ENCODE measurements around the gene CARS2. TPM values are rescaled to one million over a fixed set of nuclear protein-coding genes. Genes with fewer than 3 reads are reported as not detected.
"Not testable (repeated sequence)": the region's sequence is repeated elsewhere in the genome, so short reads cannot be mapped to it uniquely, and the experiment has no call there.

CARS2 gene
- total RNA-seq, 1 donor from 2014 or later: 89.6 TPM

DNA sequence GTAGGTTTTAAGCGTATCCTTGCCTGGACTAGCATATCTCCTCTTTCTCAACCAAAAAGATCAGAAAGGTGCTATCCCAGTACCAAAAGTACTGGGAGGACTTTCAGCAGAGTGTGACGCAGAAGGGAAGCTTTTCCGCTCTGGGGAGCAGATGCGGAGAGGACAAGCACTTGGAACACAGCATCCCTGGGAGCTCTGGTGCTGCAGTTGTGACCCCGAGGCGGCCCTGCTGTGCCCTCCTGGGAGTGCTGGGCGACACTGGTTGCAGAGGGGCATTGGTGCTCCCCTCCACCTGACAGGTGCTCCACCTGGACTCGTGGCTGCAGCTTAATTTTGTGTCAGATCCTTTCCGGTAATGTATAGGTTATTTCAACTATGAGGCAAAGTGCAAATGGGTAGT is 87.1 kb downstream of the CARS2 start:
- no peaks in the 10 kb centered on the region for H3K27me3 Mint-ChIP-seq (ENCODE audit: low read depth)
- H3K36me3 Mint-ChIP-seq (ENCODE audit: low read depth): peaks cover 16% of the 10 kb centered on the region
- intact Hi-C loops (cut with micrococcal nuclease): loop anchor here (10.0 kb wide), 1 partner anchor 834 kb away; the partner anchor contains the start of gene IRS2
- H3K27ac Mint-ChIP-seq: no peak overlapping the region
- DNase-seq (ENCODE audit: low spot score): no peak
- H3K9me3 Mint-ChIP-seq: no peaks in the 10 kb centered on the region
- H3K4me3 Mint-ChIP-seq (ENCODE audit: low read depth): no peak overlapping the region
- peaks cover 22% of the 10 kb centered on the region for H3K4me1 Mint-ChIP-seq (ENCODE audit: low read depth)

DNA sequence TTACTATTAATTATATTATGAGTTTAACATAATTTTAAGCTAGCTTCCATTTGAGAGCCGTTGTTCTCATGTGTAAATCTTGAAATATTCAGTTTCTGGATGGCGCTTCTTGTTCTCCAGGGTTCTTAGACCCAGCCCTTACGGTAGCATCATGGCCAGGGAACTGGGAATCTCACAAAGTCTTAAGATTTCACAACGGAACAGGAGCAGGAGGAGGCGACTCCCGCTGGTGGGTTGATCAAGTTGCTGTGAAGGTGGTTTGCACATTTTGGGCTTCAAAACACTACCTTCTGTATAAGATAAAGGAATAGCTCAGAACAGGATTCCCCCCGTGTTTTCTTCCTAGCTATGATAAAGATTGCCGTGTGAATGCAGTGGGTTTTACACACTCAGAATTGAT is 87.7 kb downstream of the CARS2 start:
- no peaks in the 10 kb centered on the region for H3K9me3 Mint-ChIP-seq
- no peak overlapping the region for H3K4me3 Mint-ChIP-seq (ENCODE audit: low read depth)
- H3K4me1 Mint-ChIP-seq (ENCODE audit: low read depth): peaks cover 22% of the 10 kb centered on the region
- H3K27ac Mint-ChIP-seq: no peak overlapping the region
- intact Hi-C loops (cut with micrococcal nuclease): loop anchor here (10.0 kb wide), 1 partner anchor 833 kb away; the partner anchor contains the start of gene IRS2
- DNase-seq (ENCODE audit: low spot score): no peak
- peaks cover 13% of the 10 kb centered on the region for H3K36me3 Mint-ChIP-seq (ENCODE audit: low read depth)
- H3K27me3 Mint-ChIP-seq (ENCODE audit: low read depth): no peaks in the 10 kb centered on the region

DNA sequence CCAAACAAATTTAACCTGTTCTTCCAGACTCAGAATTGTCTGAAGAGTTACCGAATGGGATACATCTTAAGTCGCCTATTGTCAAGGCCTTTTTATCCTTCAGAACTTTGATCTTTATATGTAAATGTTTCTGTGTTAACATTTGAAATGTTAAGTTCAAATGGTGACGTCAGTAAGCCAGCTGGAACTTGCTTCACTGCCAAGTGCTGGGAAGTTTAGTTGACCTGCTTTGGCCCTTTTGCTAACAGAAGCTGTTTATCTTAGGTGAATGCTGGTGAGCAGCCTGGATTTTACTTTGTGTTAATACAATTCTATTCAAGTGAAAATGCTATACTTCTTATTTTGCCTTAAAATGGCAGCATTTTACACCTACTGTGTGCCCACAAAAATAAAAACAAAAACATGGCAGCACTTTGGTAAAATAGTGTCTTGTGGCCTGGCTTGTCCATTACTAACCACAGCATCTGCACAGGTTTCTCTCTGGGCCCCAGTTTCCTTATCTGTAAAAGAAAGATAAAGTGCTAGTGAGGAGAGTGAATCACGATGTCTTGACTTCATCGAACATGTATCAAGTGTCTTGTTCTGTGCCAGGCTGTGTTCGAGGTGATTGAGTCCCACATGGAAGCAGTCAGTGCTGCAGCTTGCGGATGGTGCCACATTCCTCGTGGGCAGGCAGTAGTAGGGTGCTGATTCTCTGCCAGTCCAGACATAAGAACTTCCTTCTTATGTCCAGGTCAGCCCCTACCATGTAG is 88.4 kb downstream of the CARS2 start:
- intact Hi-C loops (cut with micrococcal nuclease): loop anchor here (10.0 kb wide), 1 partner anchor 833 kb away; the partner anchor contains the start of gene IRS2
- H3K9me3 Mint-ChIP-seq: no peaks in the 10 kb centered on the region
- DNase-seq (ENCODE audit: low spot score): no peak
- no peaks in the 10 kb centered on the region for H3K27me3 Mint-ChIP-seq (ENCODE audit: low read depth)
- H3K4me3 Mint-ChIP-seq (ENCODE audit: low read depth): peak overlapping the region; percentile 45
- no peak overlapping the region for H3K27ac Mint-ChIP-seq
- H3K36me3 Mint-ChIP-seq (ENCODE audit: low read depth): peaks cover 7% of the 10 kb centered on the region
- peaks cover 22% of the 10 kb centered on the region for H3K4me1 Mint-ChIP-seq (ENCODE audit: low read depth)

DNA sequence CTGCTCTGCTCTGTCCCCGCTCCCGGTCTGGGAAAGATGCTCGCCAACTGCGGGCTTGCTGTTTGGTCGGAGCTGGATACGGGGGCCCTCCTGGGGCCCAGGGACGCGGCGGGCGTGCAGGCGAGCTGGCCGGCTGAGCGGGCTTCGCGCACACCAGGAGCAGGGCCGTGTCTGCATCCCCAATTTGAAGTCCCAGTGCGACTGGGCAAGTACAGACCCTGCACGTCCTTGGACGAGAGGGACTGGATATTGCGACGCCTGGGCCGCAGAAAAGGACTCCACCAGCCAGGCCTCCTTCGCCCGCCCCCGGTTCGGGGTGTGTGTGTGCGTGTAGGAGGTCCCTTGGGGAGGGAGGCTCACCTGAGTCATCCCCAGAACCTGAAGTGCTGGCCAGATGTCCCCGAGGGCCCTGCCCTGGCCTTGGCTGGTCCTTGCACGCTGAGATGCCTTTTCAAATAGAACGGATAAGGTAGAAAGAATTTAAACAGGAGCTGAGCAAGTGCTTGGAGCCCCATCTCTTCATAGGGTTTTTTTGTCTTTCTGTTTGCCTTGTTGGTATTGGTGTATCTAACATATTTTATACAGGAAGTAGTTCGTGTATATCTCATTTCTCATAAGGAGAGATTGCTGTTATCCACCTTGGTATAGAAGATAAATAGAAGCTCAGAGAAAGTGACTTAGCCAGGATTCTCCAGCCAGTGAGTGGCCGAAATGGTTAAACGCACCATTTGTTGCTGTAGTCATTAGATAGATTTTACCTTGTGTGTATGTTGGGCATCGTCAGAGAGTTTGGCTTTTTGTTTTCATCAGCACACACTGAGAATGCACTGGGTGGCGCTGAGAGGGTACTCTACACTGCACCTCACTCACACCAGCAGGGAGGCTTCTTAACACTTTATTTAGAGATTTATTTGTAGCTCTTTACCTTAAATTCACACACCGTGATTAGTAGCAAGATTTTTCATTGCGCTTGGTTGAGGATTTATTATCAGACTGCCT is 89.5 kb downstream of the CARS2 start:
- peak; percentile 24 for DNase-seq (ENCODE audit: low spot score)
- peaks cover 23% of the 10 kb centered on the region for H3K4me1 Mint-ChIP-seq (ENCODE audit: low read depth)
- H3K36me3 Mint-ChIP-seq (ENCODE audit: low read depth): no peaks in the 10 kb centered on the region
- intact Hi-C loops (cut with micrococcal nuclease): loop anchor here (10.0 kb wide), 1 partner anchor 832 kb away; the partner anchor contains the start of gene IRS2
- H3K27me3 Mint-ChIP-seq (ENCODE audit: low read depth): no peaks in the 10 kb centered on the region
- H3K9me3 Mint-ChIP-seq: no peaks in the 10 kb centered on the region
- peak overlapping the region; percentile 93 for H3K4me3 Mint-ChIP-seq (ENCODE audit: low read depth)
- H3K27ac Mint-ChIP-seq: peak overlapping the region; percentile 50

DNA sequence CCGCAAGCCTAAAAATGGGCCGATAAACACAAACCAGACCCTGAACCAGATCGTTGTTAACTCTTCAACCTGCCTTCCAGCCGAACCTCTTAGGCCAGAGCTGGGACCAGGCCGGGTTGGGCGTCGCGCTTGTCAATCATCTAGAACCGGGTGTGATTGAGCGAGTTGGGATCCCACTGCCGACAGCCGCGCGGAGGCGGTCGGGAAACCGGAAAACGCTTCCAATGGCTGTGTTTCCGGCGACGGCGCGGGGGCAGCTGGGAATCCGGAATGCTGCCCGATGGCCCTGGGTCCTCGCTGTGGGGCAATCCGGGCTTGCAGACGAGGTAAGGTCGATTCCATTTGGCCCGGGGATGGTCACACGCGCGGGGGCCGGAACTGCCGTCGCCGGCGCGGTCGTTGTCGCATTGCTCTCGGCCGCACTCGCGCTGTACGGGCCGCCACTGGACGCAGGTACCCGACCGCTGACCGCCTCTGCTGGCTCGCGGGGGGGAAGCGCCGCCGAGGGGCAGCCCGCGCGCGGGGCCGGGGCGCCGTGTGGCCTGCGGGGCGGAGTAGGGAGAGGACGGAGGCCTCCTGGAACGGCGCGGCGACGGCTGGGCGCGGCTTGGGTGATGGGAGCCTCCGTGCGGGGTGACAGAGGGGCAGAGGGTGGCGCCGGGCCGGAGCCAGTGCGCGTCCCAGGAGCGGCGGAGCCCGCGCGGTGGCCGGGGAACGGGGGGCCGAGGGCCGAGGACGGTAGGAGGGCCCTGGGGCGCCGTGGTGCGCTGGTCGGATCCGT is 90.4 kb downstream of the CARS2 start, which contains the start of gene NAXD:
Gene NAXD (plus strand): TSS at position 224 of the 781 bp plus-strand sequence. CDS start 57 bp downstream, at position 281.
- Mint-ChIP-seq H3K36me3 (ENCODE audit: low read depth) (no peaks in the 10 kb centered on the region), H3K27me3 (ENCODE audit: low read depth) (no peaks in the 10 kb centered on the region), H3K4me3 (ENCODE audit: low read depth) (peak within 1 kb of the TSS; percentile 93)

DNA sequence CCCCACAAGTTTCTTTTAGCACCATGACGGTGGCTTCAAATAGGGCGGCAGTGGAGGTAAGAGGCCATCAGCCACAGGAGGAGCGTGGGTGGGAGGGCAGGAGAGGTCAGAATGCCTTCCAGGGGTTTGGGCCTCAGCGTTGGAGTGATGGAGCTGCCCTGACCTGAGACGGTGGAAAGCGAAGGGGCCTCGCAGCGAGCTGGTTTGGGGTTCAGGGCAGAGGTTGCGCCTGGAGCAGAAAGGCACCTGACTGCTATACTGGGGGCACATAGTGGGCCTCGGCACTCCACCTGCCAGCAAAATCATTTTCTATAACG is 91.0 kb downstream of the CARS2 start:
- no peaks in the 10 kb centered on the region for H3K36me3 Mint-ChIP-seq (ENCODE audit: low read depth)
- peak overlapping the region; percentile 93 for H3K4me3 Mint-ChIP-seq (ENCODE audit: low read depth)
- H3K4me1 Mint-ChIP-seq (ENCODE audit: low read depth): peaks cover 27% of the 10 kb centered on the region
- no peak for DNase-seq (ENCODE audit: low spot score)
- no peaks in the 10 kb centered on the region for H3K9me3 Mint-ChIP-seq
- peak overlapping the region; percentile 95 for H3K27ac Mint-ChIP-seq
- intact Hi-C loops (cut with micrococcal nuclease): loop anchor here (1.0 to 10.0 kb wide), 3 partner anchors 54 to 830 kb away; partner anchors contain the start of genes ING1, IRS2 and RAB20
- H3K27me3 Mint-ChIP-seq (ENCODE audit: low read depth): no peaks in the 10 kb centered on the region

More for the DNA sequence above, 90.4 kb downstream of the CARS2 start, which contains the start of gene NAXD:
- intact Hi-C loops (cut with micrococcal nuclease): loop anchor here (1.0 to 10.0 kb wide), 3 partner anchors 55 to 831 kb away; partner anchors contain the start of genes ING1, IRS2 and RAB20
- Mint-ChIP-seq H3K27ac (peak within 1 kb of the TSS; percentile 95), H3K9me3 (no peaks in the 10 kb centered on the region), H3K4me1 (ENCODE audit: low read depth) (peaks cover 26% of the 10 kb centered on the region)
- DNase-seq (ENCODE audit: low spot score): peak; percentile 76

DNA sequence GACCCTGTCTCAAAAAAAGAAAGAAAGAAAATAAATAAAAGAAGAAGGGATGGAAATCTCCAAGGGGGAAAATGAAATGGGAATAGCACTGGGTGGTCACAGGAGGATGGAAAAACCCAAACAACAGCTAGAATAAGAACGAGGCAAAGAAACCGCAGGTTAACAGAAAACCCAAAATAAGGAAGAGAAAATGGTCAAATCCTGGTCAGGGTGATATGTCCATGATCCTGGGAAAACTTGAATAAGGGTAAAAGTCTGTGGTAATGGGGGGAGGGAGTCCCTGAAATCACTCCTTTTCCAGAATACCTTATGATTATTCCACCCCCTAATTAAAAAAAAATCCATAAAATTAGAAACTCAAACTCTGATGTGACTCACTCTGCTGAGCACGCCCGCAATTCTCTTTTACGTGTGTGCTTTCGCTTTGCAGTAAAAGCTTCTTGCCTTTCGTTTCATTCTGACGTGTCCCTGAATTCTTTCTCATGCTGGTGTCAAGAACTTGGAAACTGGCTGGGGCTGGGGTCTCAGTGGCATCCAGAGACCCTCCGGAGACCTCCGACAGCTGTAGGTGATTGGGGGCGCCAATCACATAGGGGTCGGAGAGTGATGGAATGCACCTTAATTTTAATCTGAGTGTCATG is 94.8 kb downstream of the CARS2 start:
- Mint-ChIP-seq H3K9me3 (no peaks in the 10 kb centered on the region), H3K27ac (no peak overlapping the region), H3K36me3 (ENCODE audit: low read depth) (no peaks in the 10 kb centered on the region), H3K4me3 (ENCODE audit: low read depth) (no peak overlapping the region), H3K27me3 (ENCODE audit: low read depth) (no peaks in the 10 kb centered on the region), H3K4me1 (ENCODE audit: low read depth) (peaks cover 8% of the 10 kb centered on the region)
- intact Hi-C loops (cut with micrococcal nuclease): loop anchor here (10.0 kb wide), 1 partner anchor 826 kb away; the partner anchor contains the start of gene IRS2
- DNase-seq (ENCODE audit: low spot score): no peak

DNA sequence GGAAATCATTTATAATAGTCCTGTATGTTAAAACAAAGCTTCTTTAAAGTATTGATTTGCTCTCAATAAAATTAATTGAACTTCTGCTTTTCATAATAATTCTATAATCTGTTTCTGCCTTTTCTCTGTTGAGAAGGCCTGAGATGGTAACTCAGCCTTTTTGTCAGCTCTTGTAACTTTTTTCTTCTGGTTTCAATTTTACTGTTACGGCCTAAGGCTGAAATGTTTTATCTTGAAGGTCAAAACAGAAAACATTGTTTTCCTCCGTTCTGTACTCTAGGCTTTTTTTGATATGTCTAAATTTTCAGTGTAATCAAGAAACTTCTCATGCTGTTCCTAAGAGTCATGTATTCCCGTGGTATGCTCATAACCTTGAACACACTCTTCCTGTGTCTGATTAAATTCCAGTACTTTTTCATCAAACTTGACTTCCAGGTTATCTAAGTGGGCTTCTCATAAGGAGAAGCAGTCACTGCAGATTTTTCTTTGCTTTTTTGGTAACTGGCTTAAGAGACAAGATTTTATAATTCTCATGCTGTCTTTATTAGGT is 98.2 kb downstream of the CARS2 start:
- H3K27ac Mint-ChIP-seq: no peak overlapping the region
- H3K4me3 Mint-ChIP-seq (ENCODE audit: low read depth): no peak overlapping the region
- H3K27me3 Mint-ChIP-seq (ENCODE audit: low read depth): peaks cover 3% of the 10 kb centered on the region
- no peaks in the 10 kb centered on the region for H3K36me3 Mint-ChIP-seq (ENCODE audit: low read depth)
- H3K4me1 Mint-ChIP-seq (ENCODE audit: low read depth): peaks cover 6% of the 10 kb centered on the region
- DNase-seq (ENCODE audit: low spot score): no peak
- no peaks in the 10 kb centered on the region for H3K9me3 Mint-ChIP-seq
- intact Hi-C loops (cut with micrococcal nuclease): no loop called here

DNA sequence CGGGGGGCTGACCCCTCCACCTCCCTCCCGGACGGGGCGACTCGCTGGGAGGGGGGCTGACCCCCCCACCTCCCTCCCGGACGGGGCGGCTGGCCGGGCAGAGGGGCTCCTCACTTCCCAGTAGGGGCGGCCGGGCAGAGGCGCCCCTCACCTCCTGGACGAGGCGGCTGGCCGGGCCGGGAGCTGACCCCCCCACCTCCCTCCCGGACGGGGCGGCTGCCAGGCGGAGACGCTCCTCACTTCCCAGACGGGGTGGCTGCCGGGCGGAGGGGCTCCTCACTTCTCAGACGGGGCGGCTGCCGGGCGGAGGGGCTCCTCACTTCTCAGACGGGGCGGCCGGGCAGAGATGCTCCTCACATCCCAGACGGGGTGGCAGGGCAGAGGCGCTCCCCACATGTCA is 99.6 kb downstream of the CARS2 start:
- intact Hi-C loops (cut with micrococcal nuclease); H3K36me3 Mint-ChIP-seq (ENCODE audit: low read depth); H3K9me3 Mint-ChIP-seq; H3K27me3 Mint-ChIP-seq (ENCODE audit: low read depth); H3K4me1 Mint-ChIP-seq (ENCODE audit: low read depth); DNase-seq (ENCODE audit: low spot score); H3K27ac Mint-ChIP-seq; H3K4me3 Mint-ChIP-seq (ENCODE audit: low read depth): not testable (repeated sequence)

DNA sequence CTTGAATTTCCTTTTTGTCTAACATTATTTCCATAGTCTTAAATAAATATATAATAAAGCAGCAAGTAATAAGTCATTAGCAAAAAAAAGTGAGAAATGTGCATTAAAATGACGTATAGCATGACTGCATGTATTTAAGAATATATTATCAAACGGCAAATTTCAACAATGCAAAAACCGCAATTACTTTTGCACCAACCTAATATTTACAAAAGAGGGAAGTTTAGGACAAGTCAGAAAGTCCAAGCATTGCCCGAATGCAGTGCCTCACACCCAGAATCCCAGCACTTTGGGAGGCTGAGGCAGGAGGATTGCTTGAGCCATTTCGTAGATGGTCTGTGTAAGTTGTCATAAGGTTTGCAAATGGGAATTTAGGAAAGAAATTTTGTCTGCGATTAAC is 100.8 kb downstream of the CARS2 start:
- H3K36me3 Mint-ChIP-seq (ENCODE audit: low read depth): no peaks in the 10 kb centered on the region
- H3K9me3 Mint-ChIP-seq: no peaks in the 10 kb centered on the region

DNA sequence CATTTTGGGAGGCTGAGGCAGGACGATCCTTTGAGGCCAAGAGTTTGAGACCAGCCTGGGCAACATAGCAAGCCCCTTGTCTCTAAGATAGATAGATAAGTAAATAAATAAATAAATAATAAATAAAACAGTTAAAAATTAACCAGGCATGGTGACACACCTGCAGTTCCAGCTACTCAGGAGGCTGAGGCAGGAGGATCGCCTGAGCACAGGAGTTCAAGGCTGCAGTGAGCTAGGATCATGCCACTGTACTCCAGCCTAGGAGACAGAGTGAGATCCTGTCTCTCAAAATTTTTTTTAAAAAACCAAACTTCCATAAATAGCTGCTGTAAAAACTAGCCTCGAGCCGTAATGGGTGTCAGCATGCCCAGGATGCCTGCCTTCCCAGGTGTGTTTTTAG is 104.9 kb downstream of the CARS2 start:
- Mint-ChIP-seq H3K9me3 (no peaks in the 10 kb centered on the region), H3K27ac (no peak overlapping the region), H3K36me3 (ENCODE audit: low read depth) (no peaks in the 10 kb centered on the region), H3K4me1 (ENCODE audit: low read depth) (no peaks in the 10 kb centered on the region), H3K27me3 (ENCODE audit: low read depth) (peaks cover 14% of the 10 kb centered on the region), H3K4me3 (ENCODE audit: low read depth) (no peak overlapping the region)
- DNase-seq (ENCODE audit: low spot score): no peak
- intact Hi-C loops (cut with micrococcal nuclease): no loop called here

More for the DNA sequence above, 100.8 kb downstream of the CARS2 start:
- intact Hi-C loops (cut with micrococcal nuclease): no loop called here
- H3K4me1 Mint-ChIP-seq (ENCODE audit: low read depth): peaks cover under 1% of the 10 kb centered on the region
- no peak for DNase-seq (ENCODE audit: low spot score)
- H3K4me3 Mint-ChIP-seq (ENCODE audit: low read depth): no peak overlapping the region
- peaks cover 10% of the 10 kb centered on the region for H3K27me3 Mint-ChIP-seq (ENCODE audit: low read depth)
- H3K27ac Mint-ChIP-seq: no peak overlapping the region

Measured in activated T-helper 2 cell treated with anti-CD3 and anti-CD28 coated beads, Interferon-gamma antibody, Interleukin-2, Interleukin-4, amounts not matched to agents 10 μg/mL and 5 μg/mL and 100 μg/mL, durations not matched to agents 14 hours and 24 hours and 36 hours (primary cell).